H1 (cell line): Measurements from ENCODE around the gene SLC6A18. TPM values are rescaled to one million over a fixed set of nuclear protein-coding genes. Genes with fewer than 3 reads are reported as not detected.

Source experiments
- CTCF ChIA-PET: fragments of 300-600 bp; sonication (Branson Sonifier 250); formaldehyde crosslinking; loops from one replicate; lab custom pipeline; 2021; ENCODE audit not compliant: partially characterized antibody; lab: Charles Lee
- POLR2A ChIA-PET: fragments of 300-600 bp; sonication (Branson Sonifier 250); formaldehyde crosslinking; loops from one replicate; lab custom pipeline; 2021; ENCODE audit warnings: inconsistent platforms; ENCODE audit not compliant: partially characterized antibody; lab: Charles Lee
- DNase-seq, 2 experiments: peaks; one replicate each; pipeline versions ENCODE4 v3.0.0 to v3.0.0-alpha.2; 2010 to 2022; ENCODE audit warnings: low spot score in 2 of 2, low read depth in 1 of 2, mixed read lengths in 1 of 2
- FAIRE-seq: peaks from 2 replicates; lab custom pipeline; 2011; peaks lifted over from hg19 to GRCh38; lab: Jason Lieb, UNC
- H2AFZ ChIP-seq: 2 replicates; pipeline ENCODE4 v1.8.1; 2012; ENCODE audit warnings: low read length, inconsistent platforms
- H2AK5ac ChIP-seq: 2 replicates; pipeline ENCODE4 v1.6.1; 2013; ENCODE audit warnings: low read depth, low read length
- H2BK120ac ChIP-seq: replicated peaks from 2 replicates; pipeline ENCODE3; 2013; ENCODE audit warnings: low read depth, low read length, inconsistent platforms
- H2BK12ac ChIP-seq: 2 replicates; pipeline ENCODE4 v1.6.1; 2013; ENCODE audit warnings: low read depth, low read length
- H2BK15ac ChIP-seq: 2 replicates; pipeline ENCODE4 v1.6.1; 2013; ENCODE audit warnings: low read length
- H2BK20ac ChIP-seq: 2 replicates; pipeline ENCODE4 v1.6.1; 2013; ENCODE audit warnings: low read length
- H2BK5ac ChIP-seq: 2 replicates; pipeline ENCODE4 v1.6.1; 2013; ENCODE audit warnings: low read depth, low read length
- H3K14ac ChIP-seq: 2 replicates; pipeline ENCODE4 v1.6.1; 2013; ENCODE audit warnings: inconsistent platforms; ENCODE audit not compliant: insufficient read length
- H3K18ac ChIP-seq: 2 replicates; pipeline ENCODE4 v1.6.1; 2013; ENCODE audit warnings: low read length; ENCODE audit errors: extremely low read depth
- H3K23ac ChIP-seq: 2 replicates; pipeline ENCODE4 v1.6.1; 2013; ENCODE audit warnings: inconsistent platforms; ENCODE audit not compliant: insufficient read length
- H3K23me2 ChIP-seq: 2 replicates; pipeline ENCODE4 v1.6.1; 2013; ENCODE audit warnings: low read depth, low read length
- H3K27ac ChIP-seq: 2 replicates; pipeline ENCODE4 v1.6.1; 2011; ENCODE audit warnings: low read depth, low read length, inconsistent platforms
- H3K27me3 ChIP-seq, 4 experiments: replicated peaks in 1 of 4; 1 replicate in 1 of 4; 2 replicates in 3 of 4; pipeline versions ENCODE4 v1.6.1 to v1.8.1; 2011 to 2013; ENCODE audit warnings: low read length in 3 of 4, mild to moderate bottlenecking in 3 of 4, inconsistent platforms in 2 of 4, mixed read lengths in 2 of 4, moderate library complexity in 1 of 4; ENCODE audit not compliant: control insufficient read depth in 3 of 4, insufficient read depth in 3 of 4; ENCODE audit errors: extremely low read depth in 1 of 4
- H3K36me3 ChIP-seq, 4 experiments: 2 replicates each; pipeline versions ENCODE4 v1.6.1 to v1.8.1; 2011 to 2013; ENCODE audit warnings: mild to moderate bottlenecking in 4 of 4, low read length in 3 of 4, moderate library complexity in 2 of 4, control low read depth in 1 of 4, inconsistent platforms in 1 of 4; ENCODE audit not compliant: insufficient read depth in 4 of 4, control insufficient read depth in 2 of 4
- H3K4ac ChIP-seq: replicated peaks from 2 replicates; pipeline ENCODE3; 2013; ENCODE audit warnings: low read length, low read depth, mixed read lengths, inconsistent platforms; ENCODE audit not compliant: insufficient read length
- H3K4me1 ChIP-seq, 4 experiments: replicated peaks in 1 of 4; 1 replicate in 1 of 4; 2 replicates in 3 of 4; pipeline versions ENCODE4 v1.6.1 to v1.8.1; 2011 to 2013; ENCODE audit warnings: low read length in 3 of 4, inconsistent platforms in 2 of 4, mixed read lengths in 1 of 4; ENCODE audit not compliant: insufficient read depth in 4 of 4, control insufficient read depth in 3 of 4
- H3K4me2 ChIP-seq, 2 experiments: 2 replicates each; pipeline versions ENCODE4 v1.6.1 to v1.8.1; 2011 to 2013; ENCODE audit warnings: low read depth in 2 of 2, low read length in 2 of 2, control low read depth in 1 of 2, inconsistent platforms in 1 of 2, mild to moderate bottlenecking in 1 of 2; ENCODE audit not compliant: insufficient read depth in 1 of 2
- H3K4me3 ChIP-seq, 4 experiments: fragments of 200-600, 300-600 bp in 1 of 4; sonication (generic), shearing (Covaris generic), sonication (Bioruptor Twin) in 1 of 4; 2 replicates each; pipeline versions ENCODE4 v1.5.1 to v1.8.1; 2011 to 2016; ENCODE audit warnings: low read length in 4 of 4, low read depth in 3 of 4, control low read depth in 2 of 4, inconsistent platforms in 2 of 4, mild to moderate bottlenecking in 2 of 4, mixed read lengths in 1 of 4, moderate library complexity in 1 of 4; ENCODE audit not compliant: insufficient read depth in 2 of 4; ENCODE audit errors: extremely low read depth in 1 of 4
- H3K56ac ChIP-seq: replicated peaks from 2 replicates; pipeline ENCODE3; 2013; ENCODE audit warnings: low read depth, mild to moderate bottlenecking, mixed read lengths, low read length, inconsistent platforms; ENCODE audit not compliant: insufficient read length
- H3K79me1 ChIP-seq: 2 replicates; pipeline ENCODE4 v1.6.1; 2013; ENCODE audit warnings: low read depth, low read length, control low read depth
- H3K79me2 ChIP-seq, 2 experiments: 2 replicates each; pipeline versions ENCODE4 v1.6.1 to v1.8.1; 2012 to 2013; ENCODE audit warnings: low read length in 2 of 2, mild to moderate bottlenecking in 2 of 2, inconsistent platforms in 1 of 2; ENCODE audit not compliant: insufficient read depth in 2 of 2, control insufficient read depth in 1 of 2
- H3K9ac ChIP-seq, 4 experiments: replicated peaks in 1 of 4; 1 replicate in 1 of 4; 2 replicates in 3 of 4; pipeline versions ENCODE4 v1.6.1 to v1.8.1; 2011 to 2013; ENCODE audit warnings: low read depth in 3 of 4, low read length in 3 of 4, control low read depth in 2 of 4, mild to moderate bottlenecking in 2 of 4, moderate library complexity in 2 of 4, inconsistent platforms in 1 of 4; ENCODE audit errors: extremely low read depth in 1 of 4
- H3K9me3 ChIP-seq, 2 experiments: 2 replicates each; pipeline versions ENCODE4 v1.6.1 to v1.8.1; 2012 to 2013; ENCODE audit warnings: mild to moderate bottlenecking in 2 of 2, moderate library complexity in 2 of 2, control low read depth in 1 of 2, inconsistent platforms in 1 of 2, low read depth in 1 of 2, low read length in 1 of 2, mixed read lengths in 1 of 2; ENCODE audit not compliant: insufficient read depth in 2 of 2
- H4K20me1 ChIP-seq, 2 experiments: replicated peaks in 1 of 2; 2 replicates each; pipeline versions ENCODE3 to v1.8.1; 2011 to 2013; ENCODE audit warnings: inconsistent platforms in 2 of 2, low read length in 2 of 2, mild to moderate bottlenecking in 1 of 2; ENCODE audit not compliant: insufficient read depth in 2 of 2, control insufficient read depth in 1 of 2
- H4K5ac ChIP-seq: 2 replicates; pipeline ENCODE4 v1.6.1; 2013; ENCODE audit warnings: low read length, low read depth, mixed read lengths, inconsistent platforms; ENCODE audit not compliant: insufficient read length
- H4K8ac ChIP-seq: 2 replicates; pipeline ENCODE4 v1.8.0; 2013; ENCODE audit warnings: mild to moderate bottlenecking, moderate library complexity, low read length, inconsistent platforms; ENCODE audit not compliant: insufficient read depth; ENCODE audit errors: extremely low read depth
- H4K91ac ChIP-seq: replicated peaks from 2 replicates; pipeline ENCODE3; 2013; ENCODE audit warnings: low read length, mixed read lengths, inconsistent platforms; ENCODE audit not compliant: insufficient read length
- BRCA1 ChIP-seq: IDR thresholded peaks from 2 replicates; pipeline ENCODE4 v1.6.1; 2012; ENCODE audit warnings: low read depth, low read length, improper control_type of control experiment
- HDAC2 ChIP-seq, 2 experiments: fragments of 300-600 bp in 1 of 2; sonication (generic) in 1 of 2; IDR thresholded peaks; 2 replicates each; pipeline ENCODE4 v1.6.1; 2011 to 2012; ENCODE audit warnings: low read depth in 2 of 2, low read length in 2 of 2, mild to moderate bottlenecking in 2 of 2, moderate library complexity in 2 of 2, borderline replicate concordance in 1 of 2, inconsistent platforms in 1 of 2
- HDAC6 ChIP-seq: IDR thresholded peaks from one replicate; pipeline ENCODE4 v1.7.1; 2012; ENCODE audit warnings: low read depth, mild to moderate bottlenecking, inconsistent platforms, low read length, moderate library complexity
- POLR2AphosphoS5 ChIP-seq: IDR thresholded peaks from 2 replicates; pipeline ENCODE4 v1.6.1; 2011; ENCODE audit warnings: low read depth, low read length
- POU5F1 ChIP-seq: IDR thresholded peaks from 2 replicates; pipeline ENCODE4 v1.6.1; 2011; ENCODE audit warnings: low read depth, mild to moderate bottlenecking, low read length, moderate library complexity
- RFX5 ChIP-seq: IDR thresholded peaks from 2 replicates; pipeline ENCODE4 v1.6.1; 2011; ENCODE audit warnings: low read depth, low read length, improper control_type of control experiment, borderline replicate concordance
- RNF2 ChIP-seq: fragments of 200-900, 300-1000 bp; sonication (generic); IDR thresholded peaks from 2 replicates; pipeline ENCODE4 v1.7.1; 2016; ENCODE audit warnings: borderline replicate concordance, low read depth, mild to moderate bottlenecking, antibody characterized with exemption, low read length; ENCODE audit not compliant: poor library complexity, severe bottlenecking; ENCODE audit errors: missing control alignments
- SIRT6 ChIP-seq: IDR thresholded peaks from one replicate; pipeline ENCODE4 v1.7.1; 2012; ENCODE audit warnings: low read length, inconsistent platforms
- SP2 ChIP-seq: IDR thresholded peaks from 2 replicates; pipeline ENCODE4 v1.6.1; 2012; ENCODE audit warnings: mild to moderate bottlenecking, low read length, inconsistent platforms
- SP4 ChIP-seq: IDR thresholded peaks from 2 replicates; pipeline ENCODE4 v1.6.1; 2012; ENCODE audit warnings: low read length, inconsistent platforms
- TAF7 ChIP-seq: optimal IDR thresholded peaks from 2 replicates; pipeline ENCODE3; 2011; ENCODE audit warnings: low read depth, mild to moderate bottlenecking, inconsistent platforms, low read length, moderate library complexity, borderline replicate concordance
- WGBS, 2 experiments: shearing (Covaris generic) in 1 of 2; methylation state at CpG; one replicate each; pipeline versions ENCODE4 v1.1.6 to v1.1.7; 2013 to 2015; ENCODE audit warnings: low lambda C conversion rate in 2 of 2, mixed read lengths in 2 of 2, inconsistent platforms in 1 of 2, low coverage in 1 of 2, missing lambda C conversion rate in 1 of 2; ENCODE audit not compliant: insufficient replicate concordance in 2 of 2, insufficient coverage in 1 of 2, insufficient read length in 1 of 2; ENCODE audit errors: extremely low coverage in 1 of 2, missing lambda C conversion rate in 1 of 2; 5-methylcytosine and 5-hydroxymethylcytosine counted together
- polyA plus RNA-seq, 7 experiments: library from polyadenylated mRNA; depleted of rRNA in 3 of 7; stranded (reverse) in 5 of 7; unstranded in 2 of 7; fragments of >200 nt in 5 of 7; fragments of 200-250 nt in 2 of 7; gene quantifications; 1 replicate in 5 of 7; 2 replicates in 1 of 7; 4 replicates in 1 of 7; pipeline versions ENCODE4 v1.2.1 to v1.2.3, GENCODE V29; 2011 to 2013; ENCODE audit warnings: missing spikeins in 2 of 7, mixed read lengths in 2 of 7
- total RNA-seq: library from RNA; stranded (reverse); fragmentation: NEBNext Ultra II Directional; extraction: Animal tissue kit (Norgen Biotek cat#: 25700); gene quantifications from 2 replicates; pipeline ENCODE4 v1.2.1, GENCODE V29; 2021

The SLC6A18 gene
- total and polyA plus RNA-seq, 2 of the 8 experiments (the other 6 are each of a cell fraction or from before 2014, with no cell fraction given) = not detected

DNA sequence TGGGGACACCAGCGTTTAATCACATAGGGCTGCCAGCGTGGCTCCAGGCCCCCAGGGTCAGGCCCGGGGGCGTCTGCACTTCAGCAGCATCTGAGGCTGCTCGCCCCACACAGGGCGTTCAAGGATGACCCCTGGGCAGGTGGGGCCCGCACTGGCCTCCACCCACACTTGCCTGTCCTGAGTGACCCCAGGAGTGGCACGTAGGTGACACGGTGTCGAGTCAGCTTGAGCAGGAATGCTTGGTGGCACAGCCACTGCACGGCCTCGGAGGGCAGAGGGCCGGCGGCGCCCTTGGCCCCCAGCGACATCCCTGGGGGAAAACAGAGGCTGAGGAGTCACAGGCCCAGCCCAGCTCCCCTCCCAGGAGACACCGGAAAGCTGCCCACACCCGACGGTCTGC is 29.0 kb downstream of the SLC6A18 start:
- Histone ChIP-seq H4K8ac (no peak overlapping the region; the same call in 1 of the 2 replicates), H3K79me1 (no peaks in the 10 kb centered on the region), H3K56ac (no peak overlapping the region), H4K5ac (no peak overlapping the region), H3K4me2 (no peak overlapping the region), H3K36me3 (no peaks in the 10 kb centered on the region), H2BK120ac (no peak overlapping the region), H4K91ac (no peak overlapping the region), H2BK15ac (no peak overlapping the region), H3K79me2 (no peaks in the 10 kb centered on the region), H3K18ac (no peak overlapping the region; the same call in 1 of the 2 replicates), H3K23ac (no peak overlapping the region), H3K27me3 (no peaks in the 10 kb centered on the region), H3K27ac (no peak overlapping the region), H2BK12ac (no peak overlapping the region), H2AK5ac (no peak overlapping the region), H2BK5ac (no peak overlapping the region), H4K20me1 (peaks cover 3 to 5% of the 10 kb centered on the region in 2 experiments), H3K4ac (no peak overlapping the region), H3K9me3 (no peaks in the 10 kb centered on the region), H2BK20ac (no peak overlapping the region), H3K4me3 (no peak overlapping the region), H3K14ac (no peak overlapping the region), H2AFZ (no peak overlapping the region), H3K4me1 (no peaks in the 10 kb centered on the region; a peak in 1 of 7 replicates), H3K9ac (no peak overlapping the region), H3K23me2 (no peaks in the 10 kb centered on the region)
- DNase-seq (no peak), FAIRE-seq (no peak)
- ChIA-PET CTCF (no interaction called here), POLR2A (interaction anchor here (0.9 to 1.1 kb wide), 3 partner anchors 16 to 91 kb away, joined by 3 to 4 read pairs (median 3); partner anchors contain the start of gene CLPTM1L)
- TF ChIP-seq POU5F1 (no peak), SIRT6 (no peak), TAF7 (no peak), BRCA1 (no peak), RNF2 (no peak), RFX5 (no peak), HDAC6 (no peak), SP4 (no peak), SP2 (no peak), POLR2AphosphoS5 (no peak), HDAC2 (IDR thresholded peaks at IDR 0.05; ENCODE audit: borderline replicate concordance in 1 of 2, low read depth in 2 of 2, low read length in 2 of 2) (no peak)
- WGBS, 2 experiments = 93% methylated on average over 19 of the region's 19 CpGs; no CpG with 5 or more reads in 1 of the 2 experiments
